Esophagus squamous epithelium (tissue), 4 donors: ENCODE data around the gene ARPC4.

Source experiments
- POLR2A ChIP-seq, 4 donors: fragments of 450-650 bp; IDR thresholded peaks; one replicate each; pipeline ENCODE4 v1.6.1; 2017; ENCODE audit warnings: antibody characterized with exemption in 4 of 4, mild to moderate bottlenecking in 4 of 4, moderate library complexity in 3 of 4
- TF ChIP-seq, protein P1 (sequence below), 6 experiments: fragments of 450-650 bp in 4 of 6; fragments of 200-600 bp in 2 of 6; sonication (generic) in 2 of 6; IDR thresholded peaks; one replicate each; pipeline ENCODE4 v1.5.1; 2016 to 2019; ENCODE audit warnings: antibody characterized with exemption in 6 of 6, mild to moderate bottlenecking in 4 of 6, moderate library complexity in 4 of 6

DNA sequence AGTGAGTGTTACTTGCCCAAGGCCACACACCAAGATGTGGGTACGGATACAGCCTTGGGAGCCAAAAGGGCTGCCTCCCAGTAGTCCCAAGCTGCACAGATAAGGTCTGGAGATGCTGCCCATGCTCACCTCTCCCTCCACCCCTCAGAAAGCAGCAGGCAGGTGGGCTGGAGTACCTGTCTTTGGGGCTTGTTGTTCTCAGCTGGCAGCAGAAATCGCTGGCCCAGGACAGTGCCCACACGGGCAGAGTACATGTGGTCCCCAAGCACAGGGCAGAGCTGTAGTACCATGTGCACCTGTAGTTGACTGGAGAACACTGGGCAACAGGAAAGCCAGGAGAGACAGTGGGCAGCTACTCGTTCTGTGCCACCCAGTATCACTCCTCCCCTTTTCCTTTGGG lies 46.0 kb downstream of the ARPC4 start:
- TF ChIP-seq, protein P1, sequence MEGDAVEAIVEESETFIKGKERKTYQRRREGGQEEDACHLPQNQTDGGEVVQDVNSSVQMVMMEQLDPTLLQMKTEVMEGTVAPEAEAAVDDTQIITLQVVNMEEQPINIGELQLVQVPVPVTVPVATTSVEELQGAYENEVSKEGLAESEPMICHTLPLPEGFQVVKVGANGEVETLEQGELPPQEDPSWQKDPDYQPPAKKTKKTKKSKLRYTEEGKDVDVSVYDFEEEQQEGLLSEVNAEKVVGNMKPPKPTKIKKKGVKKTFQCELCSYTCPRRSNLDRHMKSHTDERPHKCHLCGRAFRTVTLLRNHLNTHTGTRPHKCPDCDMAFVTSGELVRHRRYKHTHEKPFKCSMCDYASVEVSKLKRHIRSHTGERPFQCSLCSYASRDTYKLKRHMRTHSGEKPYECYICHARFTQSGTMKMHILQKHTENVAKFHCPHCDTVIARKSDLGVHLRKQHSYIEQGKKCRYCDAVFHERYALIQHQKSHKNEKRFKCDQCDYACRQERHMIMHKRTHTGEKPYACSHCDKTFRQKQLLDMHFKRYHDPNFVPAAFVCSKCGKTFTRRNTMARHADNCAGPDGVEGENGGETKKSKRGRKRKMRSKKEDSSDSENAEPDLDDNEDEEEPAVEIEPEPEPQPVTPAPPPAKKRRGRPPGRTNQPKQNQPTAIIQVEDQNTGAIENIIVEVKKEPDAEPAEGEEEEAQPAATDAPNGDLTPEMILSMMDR (IDR thresholded peaks at IDR 0.05): no peak
- no peak for TF ChIP-seq POLR2A (IDR thresholded peaks at IDR 0.05)
